IPS-20b (cell line): ENCODE data around the gene DAP.
"Not testable (repeated sequence)": the region's sequence is repeated elsewhere in the genome, so short reads cannot be mapped to it uniquely, and the experiment has no call there.

Experiments
- H3K27ac ChIP-seq: one replicate; pipeline ENCODE4 v1.5.1; 2013; ENCODE audit warnings: low read length
- H3K27me3 ChIP-seq: 2 replicates; pipeline ENCODE4 v1.6.1; 2013; ENCODE audit warnings: mild to moderate bottlenecking, low read length, inconsistent platforms; ENCODE audit not compliant: insufficient read depth
- H3K36me3 ChIP-seq: 2 replicates; pipeline ENCODE4 v1.6.1; 2013; ENCODE audit warnings: low read depth, mild to moderate bottlenecking, inconsistent platforms, low read length, moderate library complexity; ENCODE audit not compliant: insufficient read depth
- H3K4me1 ChIP-seq: 2 replicates; pipeline ENCODE4 v1.6.1; 2013; ENCODE audit warnings: mild to moderate bottlenecking, control low read depth, inconsistent platforms, low read length, moderate library complexity; ENCODE audit not compliant: insufficient read depth
- H3K4me3 ChIP-seq: 2 replicates; pipeline ENCODE4 v1.5.1; 2013; ENCODE audit warnings: mild to moderate bottlenecking, low read length, inconsistent platforms
- H3K9ac ChIP-seq: 2 replicates; pipeline ENCODE4 v1.6.1; 2013; ENCODE audit warnings: low read depth, mild to moderate bottlenecking, inconsistent platforms, low read length, moderate library complexity
- H3K9me3 ChIP-seq: 2 replicates; pipeline ENCODE4 v1.6.1; 2013; ENCODE audit warnings: mild to moderate bottlenecking, low read depth, low read length, inconsistent platforms; ENCODE audit not compliant: insufficient read depth

DAP gene

GRCh38 chr5:10638723-10639122 is 122.3 kb downstream of the DAP start:
- H3K27me3 ChIP-seq, H3K9me3 ChIP-seq, H3K36me3 ChIP-seq, H3K27ac ChIP-seq, H3K9ac ChIP-seq: not testable (repeated sequence)
- peak overlapping the region; percentile 70; the same call in 1 of the 2 replicates for H3K4me3 ChIP-seq
- H3K4me1 ChIP-seq, result peaks cover 37% of the 10 kb centered on the region

- H3K27ac ChIP-seq, result peak overlapping the region; percentile 58
- H3K9me3 ChIP-seq, result no peaks in the 10 kb centered on the region
- H3K36me3 ChIP-seq, result 0 out of 2 replicates have a peak, but pooled peaks cover 4% of the 10 kb centered on the region
- H3K9ac ChIP-seq, result peak overlapping the region; percentile 80; the same call in 1 of the 2 replicates
- peaks cover 3% of the 10 kb centered on the region; the same call in 1 of the 2 replicates for H3K27me3 ChIP-seq
- H3K4me3 ChIP-seq, result peak overlapping the region; percentile 70
- peaks cover 37% of the 10 kb centered on the region for H3K4me1 ChIP-seq
Measured at GRCh38 chr5:10637944-10638343, 123.1 kb downstream of the DAP start.

GRCh38 chr5:10636363-10637142 is 124.5 kb downstream of the DAP start:
- Histone ChIP-seq H3K36me3 (0 out of 2 replicates have a peak, but pooled peaks cover 4% of the 10 kb centered on the region), H3K9me3 (no peaks in the 10 kb centered on the region), H3K4me1 (peaks cover 38% of the 10 kb centered on the region), H3K27ac (peak overlapping the region; percentile 99), H3K4me3 (peak overlapping the region; percentile 50), H3K27me3 (peaks cover 3% of the 10 kb centered on the region; the same call in 1 of the 2 replicates), H3K9ac (peak overlapping the region; percentile 65; the same call in 1 of the 2 replicates)

GRCh38 chr5:10635867-10636350 is 125.1 kb downstream of the DAP start:
- Histone ChIP-seq H3K27me3 (peaks cover 3% of the 10 kb centered on the region; the same call in 1 of the 2 replicates), H3K9me3 (no peaks in the 10 kb centered on the region), H3K4me3 (no peak overlapping the region), H3K36me3 (0 out of 2 replicates have a peak, but pooled peaks cover 4% of the 10 kb centered on the region), H3K4me1 (peaks cover 44% of the 10 kb centered on the region), H3K9ac (no peak overlapping the region; the same call in 1 of the 2 replicates), H3K27ac (no peak overlapping the region)

GRCh38 chr5:10635257-10635866 is 125.7 kb downstream of the DAP start:
- no peak overlapping the region for H3K27ac ChIP-seq
- H3K4me3 ChIP-seq, result no peak overlapping the region
- H3K9ac ChIP-seq, result peak overlapping the region; percentile 22; the same call in 1 of the 2 replicates

GRCh38 chr5:10634562-10634961 is 126.5 kb downstream of the DAP start:
- Histone ChIP-seq H3K27ac (no peak overlapping the region), H3K4me3 (no peak overlapping the region), H3K9me3 (no peaks in the 10 kb centered on the region), H3K36me3 (0 out of 2 replicates have a peak, but pooled peaks cover 4% of the 10 kb centered on the region), H3K9ac (no peak overlapping the region), H3K27me3 (peaks cover 3% of the 10 kb centered on the region; the same call in 1 of the 2 replicates), H3K4me1 (peaks cover 46% of the 10 kb centered on the region)

More at GRCh38 chr5:10635257-10635866, 125.7 kb downstream of the DAP start:
- H3K36me3 ChIP-seq, result 0 out of 2 replicates have a peak, but pooled peaks cover 4% of the 10 kb centered on the region
- H3K27me3 ChIP-seq, result peaks cover 3% of the 10 kb centered on the region; the same call in 1 of the 2 replicates
- no peaks in the 10 kb centered on the region for H3K9me3 ChIP-seq
- H3K4me1 ChIP-seq, result peaks cover 46% of the 10 kb centered on the region

GRCh38 chr5:10634050-10634449 is 127.0 kb downstream of the DAP start:
- no peak overlapping the region for H3K27ac ChIP-seq
- no peak overlapping the region for H3K4me3 ChIP-seq
- peaks cover 3% of the 10 kb centered on the region; the same call in 1 of the 2 replicates for H3K27me3 ChIP-seq
- H3K9ac ChIP-seq, result no peak overlapping the region
- 0 out of 2 replicates have a peak, but pooled peaks cover 4% of the 10 kb centered on the region for H3K36me3 ChIP-seq
- H3K4me1 ChIP-seq, result peaks cover 46% of the 10 kb centered on the region
- no peaks in the 10 kb centered on the region for H3K9me3 ChIP-seq

- no peak overlapping the region for H3K27ac ChIP-seq
- H3K36me3 ChIP-seq, result 0 out of 2 replicates have a peak, but pooled peaks cover 2% of the 10 kb centered on the region
- no peak overlapping the region for H3K9ac ChIP-seq
- no peak overlapping the region for H3K4me3 ChIP-seq
- peaks cover 3% of the 10 kb centered on the region; the same call in 1 of the 2 replicates for H3K27me3 ChIP-seq
- peaks cover 45% of the 10 kb centered on the region for H3K4me1 ChIP-seq
- H3K9me3 ChIP-seq, result no peaks in the 10 kb centered on the region
Measured at GRCh38 chr5:10633271-10634049, 127.6 kb downstream of the DAP start.

- Histone ChIP-seq H3K27ac (no peak overlapping the region), H3K4me1 (peaks cover 37% of the 10 kb centered on the region), H3K9ac (no peak overlapping the region), H3K36me3 (no peaks in the 10 kb centered on the region), H3K9me3 (no peaks in the 10 kb centered on the region), H3K27me3 (no peaks in the 10 kb centered on the region), H3K4me3 (no peak overlapping the region)
Measured at GRCh38 chr5:10632110-10632761, 128.8 kb downstream of the DAP start.

- Histone ChIP-seq H3K4me3 (no peak overlapping the region), H3K4me1 (peaks cover 37% of the 10 kb centered on the region), H3K27me3 (no peaks in the 10 kb centered on the region)
Measured at GRCh38 chr5:10631316-10631996, 129.6 kb downstream of the DAP start.

More at GRCh38 chr5:10631316-10631996, 129.6 kb downstream of the DAP start:
- 0 out of 2 replicates have a peak overlapping the region, but pooled peaks have one; percentile 41 for H3K9ac ChIP-seq
- no peaks in the 10 kb centered on the region for H3K36me3 ChIP-seq
- no peaks in the 10 kb centered on the region for H3K9me3 ChIP-seq
- H3K27ac ChIP-seq, result no peak overlapping the region
